LNCaP clone FGC (cell line): ENCODE data around the gene PLCB3.

Source experiments
- DNase-seq: peaks from one replicate; pipeline ENCODE4 v3.0.0-alpha.2; 2011; ENCODE audit warnings: low read depth
- H3K4me3 ChIP-seq: 2 replicates; pipeline ENCODE4 v1.5.1; 2011; ENCODE audit warnings: mild to moderate bottlenecking, low read depth, low read length, control low read depth
- CTCF ChIP-seq: IDR thresholded peaks from 2 replicates; pipeline ENCODE4 v1.5.1; 2012; ENCODE audit warnings: mild to moderate bottlenecking; ENCODE audit not compliant: control insufficient read depth, insufficient read depth; ENCODE audit errors: extremely low read depth

The PLCB3 gene

GRCh38 chr11:64296830-64297698 lies 45.7 kb downstream of the PLCB3 start:
- DNase-seq: no peak
- TF ChIP-seq CTCF: no peak
- H3K4me3 ChIP-seq: no peak overlapping the region

GRCh38 chr11:64297699-64298358 lies 46.5 kb downstream of the PLCB3 start:
- no peak overlapping the region for H3K4me3 ChIP-seq
- no peak for TF ChIP-seq CTCF
- DNase-seq: no peak

GRCh38 chr11:64298966-64299846 lies 47.9 kb downstream of the PLCB3 start:
- DNase-seq: no peak
- no peak overlapping the region for H3K4me3 ChIP-seq
- no peak for TF ChIP-seq CTCF

GRCh38 chr11:64299847-64300648 lies 48.7 kb downstream of the PLCB3 start, which contains the start of gene CATSPERZ:
TSS of gene CATSPERZ (plus strand) at chr11:64300358. CDS start at chr11:64300411, 53 bp downstream.
- TF ChIP-seq CTCF: no peak
- no peak for DNase-seq
- H3K4me3 ChIP-seq: peak within 1 kb of the TSS; percentile 25

- H3K4me3 ChIP-seq: no peak overlapping the region
- DNase-seq: no peak
- no peak for TF ChIP-seq CTCF
These were observed 52.0 kb downstream of the PLCB3 start for GRCh38 chr11:64303109-64304031.
